HG03060 (cell line): ENCODE results near the gene CLCNKB.

ENCODE experiments used
- ATAC-seq: cut with Tn5 transposase; IDR thresholded peaks from one replicate; pipeline ENCODE4 v1.9.1; 2021; ENCODE audit warnings: low read depth, moderate number of reproducible peaks; ENCODE audit not compliant: unreplicated experiment

CLCNKB gene

DNA sequence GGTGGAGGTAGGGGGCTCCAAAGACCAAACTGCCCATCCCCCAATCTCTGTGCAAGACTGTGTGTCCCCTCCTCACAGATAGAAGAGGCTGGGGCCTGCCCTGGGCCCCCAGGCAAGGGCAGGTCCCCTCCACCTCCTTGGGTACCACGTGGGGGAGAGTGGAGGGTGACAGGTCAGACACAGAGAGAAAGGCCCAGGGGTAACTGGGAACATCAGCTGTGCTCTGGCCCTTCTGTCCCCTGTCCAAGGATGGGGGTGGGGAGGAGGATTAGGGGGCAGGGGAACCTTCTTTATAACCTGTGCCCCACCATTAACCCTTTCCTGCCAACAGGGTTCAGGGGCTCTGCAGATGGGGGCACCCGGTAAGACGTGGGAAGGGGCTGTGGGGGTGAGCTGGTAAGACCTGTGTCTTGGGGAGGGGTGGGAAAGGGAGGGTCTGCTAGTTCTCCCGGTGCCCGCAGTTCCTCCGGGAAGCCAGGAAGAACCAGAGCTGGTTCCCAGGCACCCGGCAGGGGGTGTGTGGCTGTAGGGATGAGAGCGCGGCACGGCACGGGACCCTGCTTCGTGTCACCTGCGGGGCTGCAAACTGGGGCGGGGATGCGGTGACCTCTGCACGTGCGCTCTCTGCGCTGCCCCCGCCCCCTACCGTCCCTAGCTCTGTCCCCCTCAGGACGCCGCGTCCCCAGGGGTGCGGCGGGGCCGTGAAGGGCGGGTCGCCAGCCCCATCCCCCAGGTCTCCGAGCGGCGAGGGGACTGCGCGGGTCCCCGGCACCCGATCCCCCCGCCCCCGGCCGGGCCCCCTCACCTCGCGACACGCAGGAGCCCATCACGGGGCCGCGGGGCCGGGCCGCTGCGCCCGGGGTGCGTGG is 29.3 kb downstream of the CLCNKB start:
- no peak for ATAC-seq

DNA sequence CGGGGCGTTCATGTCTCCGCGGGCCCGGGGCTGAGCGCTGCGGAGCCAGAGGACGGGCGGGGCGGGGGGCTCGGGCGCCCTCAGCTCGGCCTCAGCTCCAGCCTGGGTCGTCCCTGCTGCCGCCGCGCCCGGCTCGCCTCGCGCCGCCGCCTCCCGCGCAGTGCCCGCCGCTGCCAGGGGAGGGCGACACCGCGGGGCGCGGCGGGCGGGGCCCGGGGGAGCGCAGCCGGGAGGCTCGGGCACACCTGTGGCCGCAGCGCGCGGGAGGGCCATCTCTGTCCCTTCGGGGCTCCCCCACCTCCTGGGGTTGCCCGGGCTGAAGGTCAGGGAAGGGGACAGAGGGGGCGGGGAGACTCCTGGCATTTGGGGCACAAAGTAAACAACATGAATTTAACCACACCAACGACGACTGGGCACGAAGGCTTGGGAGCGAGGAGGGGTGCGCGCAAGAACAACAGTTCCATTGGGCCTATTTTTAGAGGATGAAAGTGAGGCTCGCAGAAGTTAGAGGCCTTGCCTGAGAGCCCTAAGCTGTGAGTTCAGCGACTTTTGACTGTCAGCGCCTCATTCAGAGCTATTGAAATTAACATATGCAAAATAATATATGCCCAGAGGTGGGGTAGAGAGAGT is 30.0 kb downstream of the CLCNKB start, which contains the start of gene FAM131C:
TSS of gene FAM131C (minus strand) at position 162 of the 630 bp plus-strand sequence. CDS start 209 bp downstream, outside the sequence.
- ATAC-seq, result no peak

DNA sequence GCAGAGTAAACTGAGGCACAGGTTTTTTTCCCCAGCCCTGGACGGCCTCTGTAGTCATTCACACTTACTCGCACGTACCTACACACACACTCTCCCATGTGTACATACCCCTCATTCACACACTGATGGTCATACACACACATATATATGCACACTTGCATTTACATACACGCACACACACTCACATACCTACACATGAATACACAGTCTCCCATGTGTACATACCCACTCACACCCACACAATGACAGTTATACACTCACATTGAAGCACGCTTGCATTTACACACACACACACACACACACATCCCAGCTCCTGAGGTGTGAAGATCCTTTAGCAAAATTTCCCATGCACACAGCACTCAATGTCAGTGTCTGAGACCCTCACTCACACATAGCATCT is 30.6 kb downstream of the CLCNKB start:
- ATAC-seq, result no peak

DNA sequence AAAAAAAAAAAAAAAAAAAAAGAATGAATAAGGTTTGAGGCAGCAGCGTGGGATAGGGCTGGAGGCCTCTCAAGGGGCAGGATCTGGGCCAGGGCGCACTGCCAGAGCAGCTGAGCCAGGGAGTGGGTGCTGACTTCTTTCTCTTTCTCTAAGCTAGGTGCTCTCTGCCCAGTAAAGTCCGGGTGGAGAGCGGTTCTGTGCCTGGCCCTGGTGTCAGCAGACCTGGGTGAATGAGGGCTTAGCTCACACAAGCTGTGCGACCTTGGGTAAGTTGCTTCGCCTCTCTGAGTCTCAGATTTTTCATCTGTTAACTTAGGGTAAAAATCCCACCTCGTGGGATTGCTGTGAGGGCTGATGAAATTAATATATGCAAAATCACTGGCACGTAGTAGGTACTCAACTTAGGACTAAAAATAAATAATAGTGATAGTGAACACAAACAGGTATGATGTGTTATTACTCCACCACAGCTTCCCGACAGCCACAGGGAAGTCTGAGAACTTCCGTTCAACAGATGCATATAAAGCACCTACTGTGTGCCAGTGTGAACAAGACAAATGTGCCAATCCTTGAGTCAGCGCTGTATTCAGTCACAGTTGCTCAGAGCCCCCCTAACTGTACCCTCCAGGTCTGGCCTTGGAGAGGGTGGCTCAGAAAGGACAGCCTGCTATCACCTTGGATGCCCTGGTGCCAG is 31.9 kb downstream of the CLCNKB start:
- no peak for ATAC-seq

DNA sequence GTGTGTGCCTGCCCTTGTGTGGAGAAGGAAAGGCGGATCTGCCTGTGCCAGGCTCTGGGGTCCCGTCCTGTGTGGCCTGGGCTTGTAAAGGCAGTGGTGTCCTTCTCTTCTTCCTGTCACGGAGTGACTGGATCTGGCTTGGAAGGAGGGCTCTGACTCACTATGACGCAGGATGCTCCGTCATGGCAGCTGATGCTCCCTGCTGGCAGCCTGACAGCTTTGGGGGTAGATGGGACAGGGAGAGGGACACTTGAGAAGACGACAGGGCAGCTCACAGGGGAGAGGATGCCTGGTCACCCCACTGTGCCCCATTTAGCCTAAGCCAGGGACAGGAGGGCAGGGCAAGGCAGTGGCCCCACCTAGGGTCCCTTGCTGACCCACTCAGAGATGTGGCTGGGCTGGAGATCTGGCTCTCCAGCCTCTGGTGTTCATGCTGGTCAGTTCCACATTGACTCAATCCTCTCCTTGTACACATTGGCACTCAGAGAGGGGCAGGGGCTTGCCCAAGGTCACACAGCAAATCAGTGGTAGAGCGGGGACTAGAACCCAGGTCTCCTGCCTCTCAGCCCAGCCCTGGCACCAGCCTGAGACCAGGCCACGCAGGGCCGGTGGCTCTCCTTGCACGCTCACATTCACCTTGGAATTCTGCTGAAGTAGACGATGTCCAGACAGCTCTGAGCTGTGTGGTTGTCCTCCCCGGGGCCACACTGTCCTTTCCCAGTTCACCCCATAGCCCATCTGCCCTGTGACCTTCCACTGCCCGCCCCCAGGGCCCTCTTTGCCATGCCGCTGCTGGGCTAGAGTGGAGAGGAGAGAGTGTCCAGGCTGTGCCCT is 32.7 kb downstream of the CLCNKB start:
- no peak for ATAC-seq

DNA sequence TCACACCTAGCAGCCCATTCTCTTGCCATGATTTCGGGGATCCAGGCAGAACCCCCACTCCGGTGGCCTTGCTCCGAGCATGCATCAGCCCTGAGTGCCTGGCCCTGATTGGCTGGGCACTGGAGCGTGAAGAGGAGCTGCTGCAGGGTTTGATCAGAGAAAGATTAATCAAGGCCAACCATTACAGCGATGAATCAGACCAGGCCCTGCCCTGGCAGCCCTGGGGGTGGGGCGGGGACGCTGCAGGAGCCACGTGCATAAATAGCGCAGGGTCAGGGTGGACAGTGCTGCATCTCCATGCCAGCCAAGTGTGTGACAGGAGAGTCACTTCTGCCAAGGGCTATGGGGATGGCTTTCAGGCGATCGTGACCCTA is 33.3 kb downstream of the CLCNKB start:
- no peak for ATAC-seq

DNA sequence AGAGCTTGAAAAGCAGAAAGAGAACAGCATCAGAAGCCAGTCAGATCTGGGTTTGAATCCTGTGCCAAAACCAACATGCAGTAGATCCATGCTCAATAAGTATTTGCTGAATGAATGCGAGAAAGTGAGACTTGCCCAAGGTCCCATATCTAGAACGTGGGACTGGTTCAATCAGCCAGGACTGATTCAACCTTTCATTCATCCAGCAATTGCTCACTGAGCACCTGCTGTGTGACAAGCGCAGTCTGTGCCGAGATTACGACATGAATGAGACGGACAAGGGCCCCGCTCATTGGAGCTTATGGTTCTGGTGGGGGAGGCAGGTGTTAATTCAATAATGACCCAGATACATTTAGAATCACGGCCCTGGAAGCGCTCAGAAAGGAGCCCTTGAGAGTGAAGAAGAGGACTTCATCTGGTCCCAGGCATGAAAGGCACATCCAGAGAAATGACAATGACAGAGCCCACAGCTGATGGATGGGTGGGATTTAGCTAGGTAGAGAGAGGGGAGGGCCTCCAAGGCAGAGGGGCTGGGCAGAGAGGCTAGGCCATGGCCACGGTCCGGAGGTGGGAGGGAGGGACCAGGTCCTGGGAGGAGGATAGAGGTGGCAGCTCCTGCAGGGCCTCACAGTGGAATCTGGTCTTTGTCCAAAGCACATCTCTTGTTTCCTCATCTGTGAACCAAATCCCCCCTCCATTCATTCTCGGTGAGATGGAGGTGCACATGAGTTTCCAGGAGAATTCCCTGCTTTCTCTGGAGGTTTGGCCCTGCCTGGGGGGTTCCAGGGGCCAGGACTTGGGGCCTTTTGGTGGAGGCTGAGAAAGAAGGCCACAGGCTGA is 34.0 kb downstream of the CLCNKB start:
- ATAC-seq, result no peak

DNA sequence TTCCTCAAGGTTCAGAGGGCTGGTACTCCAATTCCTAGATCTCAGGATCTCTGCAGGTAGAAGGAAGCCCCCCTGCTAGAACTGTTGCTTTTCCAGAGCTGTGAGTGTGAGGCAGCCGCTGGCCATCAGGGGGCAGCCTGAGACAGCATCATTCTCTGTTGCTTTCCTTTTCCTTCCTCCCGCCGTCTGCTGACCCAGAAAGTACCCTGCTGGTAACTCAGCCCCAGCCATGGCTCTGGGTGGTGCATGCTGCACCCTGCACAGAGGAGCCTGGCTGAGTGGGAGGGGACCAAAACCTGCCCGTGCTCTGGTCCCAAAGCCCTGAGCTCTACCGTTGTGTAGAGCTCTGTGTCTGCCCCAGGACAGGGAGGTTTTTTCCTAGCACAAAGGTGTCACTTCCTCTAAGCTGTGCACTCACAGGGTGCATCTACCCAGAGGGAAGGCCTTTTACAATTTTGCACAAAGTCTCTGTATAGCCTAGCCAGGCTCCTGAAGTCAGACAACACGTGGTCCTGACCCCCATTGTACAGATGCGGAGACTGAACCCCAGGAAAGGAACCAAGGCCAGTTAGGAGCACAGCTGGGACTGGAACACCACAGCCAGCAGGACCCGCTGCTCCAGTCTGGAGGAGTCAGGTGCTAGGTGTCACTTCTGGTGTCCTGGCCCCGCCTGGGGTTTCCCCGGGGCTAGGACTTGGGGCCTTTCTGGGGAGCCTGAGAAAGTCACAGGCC is 35.5 kb downstream of the CLCNKB start:
- no peak for ATAC-seq

DNA sequence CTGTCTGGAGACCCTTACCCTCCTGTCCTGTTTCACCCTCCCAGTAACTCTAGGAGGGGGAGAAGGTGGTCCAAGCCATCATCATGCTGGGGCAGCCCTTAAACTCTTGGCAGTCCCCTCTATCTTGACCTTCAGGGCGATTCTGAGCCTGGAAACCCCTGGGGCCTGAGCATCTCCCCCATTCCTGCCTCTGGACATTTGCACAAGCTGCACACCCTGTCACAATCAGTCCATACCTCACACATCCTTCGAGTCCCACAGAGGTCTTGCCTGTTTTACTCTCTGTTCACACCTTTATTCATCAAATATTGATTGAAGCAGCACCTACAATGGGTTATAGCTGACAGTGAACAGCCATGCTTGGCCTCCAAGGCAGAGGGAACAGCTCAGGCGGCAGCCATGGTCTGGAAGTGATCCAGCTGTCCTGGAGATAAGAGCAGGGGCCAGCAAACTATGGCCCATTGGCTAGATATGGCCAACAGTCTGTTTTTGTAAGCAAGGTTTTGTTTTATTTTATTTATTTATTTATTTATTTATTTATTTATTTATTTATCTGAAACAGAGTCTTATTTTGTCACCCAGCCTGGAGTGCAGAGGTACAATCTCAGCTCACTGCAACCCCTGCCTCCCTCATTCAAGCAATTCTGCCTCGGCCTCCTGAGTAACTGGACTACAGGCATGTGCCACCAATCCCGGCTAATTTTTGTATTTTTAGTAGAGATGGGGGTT is 37.0 kb downstream of the CLCNKB start:
- ATAC-seq, result no peak

DNA sequence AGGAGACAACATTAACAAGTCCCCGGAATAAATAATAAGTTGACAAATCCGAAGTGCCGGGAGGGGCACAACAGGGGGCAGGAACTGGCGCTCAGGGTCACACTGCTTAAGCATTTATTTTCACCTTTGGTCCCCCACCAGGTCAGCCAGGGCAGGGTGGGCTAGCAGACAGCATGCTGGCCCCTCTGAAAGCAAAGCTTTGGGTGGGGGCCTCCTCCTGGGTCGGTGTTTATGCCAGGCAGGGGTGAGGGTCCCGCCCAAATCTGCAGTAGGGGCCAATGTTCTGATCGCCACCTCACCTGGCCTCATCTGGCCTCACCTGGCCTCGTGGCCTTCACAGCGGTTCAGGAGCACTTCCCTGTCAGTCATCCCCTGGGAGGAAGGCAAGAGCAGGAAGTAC is 38.1 kb downstream of the CLCNKB start:
- no peak for ATAC-seq

DNA sequence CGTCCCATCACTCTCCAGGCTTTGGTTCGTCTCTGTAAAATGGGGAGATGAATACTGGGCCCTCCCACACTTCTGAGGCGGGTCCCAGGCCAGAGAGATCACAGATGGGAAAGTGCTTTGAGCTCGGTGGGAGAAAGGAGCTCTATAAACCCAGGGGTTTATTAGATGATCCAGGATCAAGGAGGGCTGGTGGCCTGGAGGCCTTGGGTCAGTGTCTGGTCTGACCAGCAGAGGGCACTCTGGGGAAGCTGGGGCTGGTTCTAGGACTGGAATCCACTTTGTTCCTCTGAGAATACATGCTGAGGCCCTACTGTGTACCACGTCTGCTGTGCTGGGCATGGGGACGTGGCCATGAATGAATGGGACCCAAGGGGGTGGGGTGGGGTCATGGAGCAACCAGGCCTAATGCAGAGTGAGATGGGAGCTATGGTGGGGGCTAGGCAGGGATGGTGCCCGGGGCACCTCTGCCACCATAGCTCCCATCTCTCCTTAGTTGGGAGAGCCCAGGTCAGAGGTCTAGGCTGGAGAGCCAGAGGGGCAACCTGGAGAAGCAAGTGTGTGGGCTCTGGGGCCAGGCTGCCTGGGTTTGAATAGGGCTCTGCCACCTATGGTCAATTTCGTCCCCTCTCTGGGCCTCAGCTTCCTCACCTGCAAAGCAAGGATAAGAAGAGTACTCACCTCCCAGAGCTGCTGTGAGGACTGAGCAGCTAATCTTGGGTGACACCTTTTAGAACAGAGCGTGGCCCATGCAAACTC is 38.9 kb downstream of the CLCNKB start:
- ATAC-seq, result no peak

DNA sequence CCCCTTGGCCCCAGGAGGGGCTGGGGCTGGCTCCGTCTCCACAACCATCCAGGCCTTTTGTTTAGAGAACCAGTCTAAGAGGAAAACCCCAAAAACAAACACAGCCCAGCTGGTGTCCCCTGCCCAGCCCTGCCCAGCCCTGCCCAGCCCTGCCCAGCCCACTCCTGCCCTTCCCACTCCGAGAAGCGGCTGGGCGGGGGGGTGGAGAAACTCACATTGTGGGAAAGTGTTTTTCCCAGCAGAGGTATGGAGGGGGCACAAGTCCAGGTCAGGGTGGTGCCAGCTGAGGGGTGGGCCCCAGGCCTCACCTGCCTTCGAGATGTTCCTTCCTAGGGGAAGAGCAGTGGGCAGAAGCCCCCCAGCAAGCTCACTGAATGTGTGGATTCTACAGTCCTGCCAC is 39.9 kb downstream of the CLCNKB start:
- no peak for ATAC-seq

DNA sequence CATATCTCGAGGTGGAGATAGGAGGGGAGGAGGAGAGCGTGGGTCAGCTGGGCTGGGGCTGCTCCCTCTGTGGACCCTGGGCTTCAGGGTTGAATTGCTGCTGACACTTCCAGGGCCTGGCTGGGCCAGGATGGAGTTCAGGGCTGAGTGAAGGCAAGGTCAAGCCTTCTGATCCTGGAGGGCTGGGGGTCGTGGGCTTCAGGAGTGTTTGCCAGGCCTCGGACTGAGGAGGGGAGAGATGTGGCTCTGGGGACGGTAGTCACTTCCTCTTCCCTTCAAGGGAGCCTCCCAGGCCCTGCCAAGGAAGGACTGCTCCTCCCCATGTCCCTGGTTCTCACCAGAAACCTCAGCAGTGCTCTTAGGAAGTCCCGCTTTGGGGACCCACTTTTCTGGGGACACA is 41.9 kb downstream of the CLCNKB start:
- ATAC-seq, result no peak

DNA sequence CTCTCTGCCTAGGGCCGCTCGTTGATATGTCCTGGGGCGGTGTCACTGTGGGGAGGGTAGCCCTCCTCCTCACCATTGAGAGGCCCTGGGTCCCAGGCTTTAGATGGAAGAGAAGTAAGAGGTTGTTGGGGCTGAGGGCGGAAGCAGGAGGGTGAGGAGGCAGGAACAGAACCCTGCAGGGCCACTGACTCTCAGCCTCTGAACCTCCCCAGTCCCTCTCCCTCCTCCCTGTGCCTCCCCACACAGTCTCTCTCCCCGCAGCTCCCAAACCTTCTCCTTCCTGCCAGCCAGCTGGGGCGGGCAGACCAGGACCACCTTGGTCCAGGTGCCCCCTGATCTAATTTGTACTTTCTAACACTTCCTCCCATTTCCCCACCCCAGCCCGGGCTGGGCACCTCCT is 44.2 kb downstream of the CLCNKB start:
- ATAC-seq, result no peak

DNA sequence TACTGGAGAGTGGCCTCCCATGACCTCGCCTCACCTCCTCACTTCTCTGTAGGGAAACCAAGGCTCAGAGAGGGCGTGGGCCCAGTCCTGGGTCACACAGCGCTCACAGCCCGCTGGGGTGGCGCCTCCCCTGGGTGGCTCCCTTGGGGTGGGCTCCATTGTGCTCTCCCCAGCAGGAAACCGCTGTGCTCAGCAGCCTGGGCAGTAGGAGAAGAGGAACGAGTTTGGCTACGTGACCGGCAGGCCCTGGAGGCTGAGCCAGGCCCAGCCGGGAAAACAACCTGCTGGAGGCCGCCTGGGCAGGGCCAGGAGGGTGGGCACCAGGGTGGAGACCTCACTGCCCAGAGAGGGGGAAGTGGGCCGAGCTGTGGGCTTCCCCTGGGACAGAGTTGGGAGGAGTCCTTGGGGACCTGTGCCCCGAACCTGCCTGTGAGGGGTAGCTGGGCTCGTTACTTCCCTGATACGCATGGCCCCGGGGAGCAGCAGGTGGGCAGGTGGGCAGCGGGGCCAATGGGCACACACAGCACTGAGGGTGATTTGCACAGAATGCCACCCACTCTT is 44.8 kb downstream of the CLCNKB start:
- ATAC-seq, result no peak

DNA sequence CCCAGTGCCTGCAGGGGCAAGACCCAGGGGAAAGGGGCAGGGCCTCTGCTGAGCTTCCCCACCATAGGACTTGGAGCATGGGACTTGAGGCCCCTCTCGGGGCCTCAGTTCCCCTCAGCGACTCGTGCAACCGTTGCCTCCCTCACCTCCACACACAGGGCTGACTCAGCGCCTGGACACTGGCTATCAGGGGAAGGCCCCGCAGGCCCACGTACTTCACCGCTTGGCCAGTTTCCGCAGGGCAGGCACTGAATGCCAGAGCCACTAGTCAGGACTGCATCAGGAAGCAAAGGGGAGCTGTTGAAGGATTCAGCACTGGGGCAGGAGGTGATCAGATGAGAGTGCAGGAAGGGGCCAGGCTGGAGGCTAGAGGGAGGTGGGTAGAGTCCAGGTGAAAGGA is 45.4 kb downstream of the CLCNKB start:
- no peak for ATAC-seq

DNA sequence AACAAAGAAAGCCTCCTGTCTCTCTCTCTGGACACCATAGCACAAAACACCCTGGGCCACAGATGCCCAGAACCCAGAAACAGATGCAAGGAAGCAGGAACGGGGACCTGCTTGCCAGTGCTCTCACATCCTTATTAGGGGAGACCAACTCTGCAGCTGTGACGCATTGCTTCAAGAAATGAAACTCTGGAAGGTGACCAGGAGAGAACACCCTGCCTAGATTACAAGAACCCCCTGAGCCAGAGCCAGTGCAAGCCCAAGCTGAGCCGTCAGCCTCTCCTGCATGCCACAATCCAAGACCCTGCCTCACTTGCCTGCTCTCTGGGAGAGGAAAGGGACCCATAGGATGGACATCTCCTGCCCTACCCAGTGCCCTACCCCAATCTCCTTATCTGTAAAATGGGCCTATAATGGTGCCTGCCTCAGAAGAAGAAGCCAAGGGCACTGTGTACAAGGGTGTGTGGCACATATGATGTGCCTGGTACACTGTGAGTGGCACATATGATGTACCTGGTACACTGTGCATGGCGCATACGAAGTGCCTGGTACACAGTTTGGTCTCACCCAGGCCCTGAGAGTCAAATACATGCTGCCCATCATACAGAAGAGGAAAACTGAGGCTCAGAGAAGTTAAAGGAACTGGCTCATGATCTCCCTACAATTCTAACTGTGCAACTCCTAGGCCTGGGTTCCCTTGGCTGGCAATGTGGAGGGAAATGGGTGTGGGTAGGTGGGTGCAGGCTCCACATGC is 46.7 kb downstream of the CLCNKB start:
- ATAC-seq, result no peak
